HG02938 (cell line): ENCODE measurements around the gene KLF16.

Experiments
- ATAC-seq: cut with Tn5 transposase; IDR thresholded peaks from one replicate; pipeline ENCODE4 v1.9.1; 2021; ENCODE audit warnings: mild to moderate bottlenecking, moderate library complexity; ENCODE audit not compliant: unreplicated experiment

Gene KLF16

GRCh38 chr19:1811942-1812425 lies 51.4 kb downstream of the KLF16 start, which contains the start of gene ATP8B3:
ATP8B3 (minus strand) TSS chr19:1812276; CDS start chr19:1811736, 540 bp downstream.
- no peak for ATAC-seq

- no peak for ATAC-seq
These were observed 51.9 kb downstream of the KLF16 start for GRCh38 chr19:1811472-1811894.

GRCh38 chr19:1810439-1811160 lies 52.8 kb downstream of the KLF16 start:
- no peak for ATAC-seq

- no peak for ATAC-seq
These were observed 53.7 kb downstream of the KLF16 start for GRCh38 chr19:1809678-1810077.

GRCh38 chr19:1808395-1808731 lies 55.0 kb downstream of the KLF16 start:
- no peak for ATAC-seq

- ATAC-seq = no peak
These were observed 55.5 kb downstream of the KLF16 start for GRCh38 chr19:1807695-1808394.

GRCh38 chr19:1807030-1807694 lies 56.2 kb downstream of the KLF16 start:
- ATAC-seq = no peak

- no peak for ATAC-seq
These were observed 57.0 kb downstream of the KLF16 start for GRCh38 chr19:1806184-1807029.

- ATAC-seq = no peak
These were observed 57.8 kb downstream of the KLF16 start for GRCh38 chr19:1805401-1806183.

- ATAC-seq = no peak
These were observed 58.5 kb downstream of the KLF16 start for GRCh38 chr19:1804858-1805257.
